Testis (tissue), 2 donors: Measurements from ENCODE around the gene HSPA1L.

Experiments used
- CTCF ChIP-seq, 3 experiments: fragments of 450-650 bp in 2 of 3; fragments of 200-600 bp in 1 of 3; sonication (generic) in 1 of 3; IDR thresholded peaks; one replicate each; pipeline ENCODE4 v1.5.1; 2016 to 2019; ENCODE audit warnings: antibody characterized with exemption in 3 of 3, mild to moderate bottlenecking in 2 of 3, moderate library complexity in 1 of 3
- POLR2A ChIP-seq: fragments of 450-650 bp; IDR thresholded peaks from one replicate; pipeline ENCODE4 v1.6.1; 2017; ENCODE audit warnings: antibody characterized with exemption, mild to moderate bottlenecking, moderate library complexity

- TF ChIP-seq CTCF (IDR thresholded peaks at IDR 0.05): peak in 1 of 3 experiments; percentile 7
- peak; percentile 81 for TF ChIP-seq POLR2A
Measured at GRCh38 chr6:31826793-31827285, 11.8 kb upstream of the HSPA1L start.
